ENCODE measurements around the gene SND1.

SND1 gene

GRCh38 chr7:127810113-127810512 lies 158.1 kb downstream of the SND1 start:
- no peak for TF ChIP-seq POLR2A (IDR thresholded peaks at IDR 0.05; ENCODE audit: low read length)
- TF ChIP-seq GATA1 (IDR thresholded peaks at IDR 0.05; ENCODE audit: low read depth, low read length): no peak
- DNase-seq: no peak

- TF ChIP-seq POLR2A (IDR thresholded peaks at IDR 0.05; ENCODE audit: low read length): no peak
- TF ChIP-seq GATA1 (IDR thresholded peaks at IDR 0.05; ENCODE audit: low read depth, low read length): no peak
- peak; percentile 27 to 29 for DNase-seq
Observed at GRCh38 chr7:127810696-127811660, 159.0 kb downstream of the SND1 start.

DNA sequence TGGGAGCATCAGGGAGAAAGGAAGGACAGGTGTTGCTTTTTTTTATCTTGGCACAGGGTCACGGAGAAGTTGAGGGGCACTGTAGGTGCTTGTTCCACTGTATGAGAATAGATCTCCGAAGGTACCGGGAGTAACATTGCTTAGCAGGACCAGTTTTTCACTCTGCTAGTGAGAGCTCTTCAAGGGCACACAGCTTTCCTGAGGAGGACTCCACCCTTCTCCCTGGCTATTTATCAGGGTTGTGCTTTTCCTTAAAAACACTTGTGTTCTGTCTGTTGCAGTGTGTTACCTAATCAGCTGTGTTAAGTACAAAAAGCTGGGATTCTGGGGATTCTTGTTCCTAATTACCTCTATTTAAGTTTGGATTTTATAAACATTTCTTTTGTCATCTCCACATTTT lies 160.5 kb downstream of the SND1 start:
- no peak for DNase-seq
- no peak for TF ChIP-seq POLR2A (IDR thresholded peaks at IDR 0.05; ENCODE audit: low read length)

GRCh38 chr7:127813991-127814541 lies 162.1 kb downstream of the SND1 start:
- DNase-seq: no peak
- TF ChIP-seq POLR2A (IDR thresholded peaks at IDR 0.05; ENCODE audit: low read length): no peak
- no peak for TF ChIP-seq GATA1 (IDR thresholded peaks at IDR 0.05; ENCODE audit: low read depth, low read length)

- TF ChIP-seq POLR2A (IDR thresholded peaks at IDR 0.05; ENCODE audit: low read length) (no peak), GATA1 (IDR thresholded peaks at IDR 0.05; ENCODE audit: low read depth, low read length) (no peak)
- DNase-seq: no peak
Observed at GRCh38 chr7:127815631-127816145, 163.7 kb downstream of the SND1 start.

- no peak for DNase-seq
- TF ChIP-seq GATA1 (IDR thresholded peaks at IDR 0.05; ENCODE audit: low read depth, low read length) (no peak), POLR2A (IDR thresholded peaks at IDR 0.05; ENCODE audit: low read length) (no peak)
Observed at GRCh38 chr7:127816354-127817190, 164.6 kb downstream of the SND1 start.

DNA sequence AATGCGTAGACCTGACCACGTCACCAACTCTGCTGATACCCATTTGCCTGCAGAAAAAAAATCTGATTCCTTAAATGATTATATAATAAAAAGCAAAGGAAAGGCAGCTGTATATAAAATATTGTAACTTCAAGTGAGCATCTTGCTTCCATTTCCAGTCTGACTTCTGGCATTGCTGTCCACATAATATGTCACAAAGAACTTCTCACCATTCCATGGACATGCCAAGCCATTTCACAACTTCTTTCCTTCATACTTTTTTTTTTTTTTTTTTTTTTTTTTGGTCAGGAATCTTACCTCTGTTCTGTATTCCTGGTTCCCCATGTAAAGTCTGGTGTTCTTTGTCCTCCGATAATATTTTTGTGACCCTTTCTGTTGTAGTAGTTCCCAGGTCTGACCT lies 165.5 kb downstream of the SND1 start:
- no peak for DNase-seq
- TF ChIP-seq GATA1 (IDR thresholded peaks at IDR 0.05; ENCODE audit: low read depth, low read length) (no peak), POLR2A (IDR thresholded peaks at IDR 0.05; ENCODE audit: low read length) (no peak)

DNA sequence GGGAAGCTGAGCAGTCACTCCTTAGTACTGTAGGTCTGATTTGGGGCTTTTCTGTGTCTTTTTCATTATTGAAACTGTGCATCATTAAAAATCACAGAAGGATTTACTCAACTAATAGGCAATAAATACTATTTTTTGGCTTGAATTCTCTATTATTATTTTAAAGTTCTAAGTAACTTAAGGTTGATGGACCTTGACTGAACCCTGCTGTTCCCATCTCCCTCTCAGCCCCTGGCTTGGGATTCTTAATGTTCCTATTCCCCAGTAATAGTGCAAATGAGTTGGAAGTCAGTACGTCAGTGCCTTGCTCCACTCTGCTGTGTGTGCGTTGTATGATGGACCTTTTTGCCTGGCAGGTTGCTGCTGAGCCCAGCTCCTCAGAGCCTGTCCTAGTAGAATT lies 166.3 kb downstream of the SND1 start:
- no peak for DNase-seq
- TF ChIP-seq POLR2A (IDR thresholded peaks at IDR 0.05; ENCODE audit: low read length) (no peak), GATA1 (IDR thresholded peaks at IDR 0.05; ENCODE audit: low read depth, low read length) (no peak)

- TF ChIP-seq POLR2A (IDR thresholded peaks at IDR 0.05; ENCODE audit: low read length): no peak
- TF ChIP-seq GATA1 (IDR thresholded peaks at IDR 0.05; ENCODE audit: low read depth, low read length): no peak
- DNase-seq: no peak
Observed at GRCh38 chr7:127819975-127820731, 168.2 kb downstream of the SND1 start.

- TF ChIP-seq POLR2A (IDR thresholded peaks at IDR 0.05; ENCODE audit: low read length): no peak
- TF ChIP-seq GATA1 (IDR thresholded peaks at IDR 0.05; ENCODE audit: low read depth, low read length): no peak
- no peak for DNase-seq
Observed at GRCh38 chr7:127820732-127821085, 168.7 kb downstream of the SND1 start.

DNA sequence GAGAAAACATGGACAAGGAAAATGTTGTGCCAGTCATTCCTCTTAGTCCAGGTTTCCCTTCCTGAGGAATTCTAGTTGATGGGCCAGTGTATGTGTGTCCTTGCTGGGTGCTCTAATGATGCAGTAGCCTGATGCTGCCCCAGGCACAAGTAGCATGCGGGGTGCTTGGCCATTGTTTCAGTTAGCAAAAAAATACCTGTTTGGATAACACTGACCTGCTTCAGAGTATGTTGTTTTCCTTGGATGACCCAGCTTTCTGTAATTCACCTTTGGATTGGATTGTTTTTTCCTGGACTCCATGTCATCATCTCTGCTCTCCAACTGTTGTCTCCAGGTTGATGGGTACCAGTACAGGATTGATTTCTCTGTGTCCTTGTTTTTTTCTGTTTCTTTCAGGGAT lies 169.2 kb downstream of the SND1 start:
- no peak for DNase-seq
- TF ChIP-seq GATA1 (IDR thresholded peaks at IDR 0.05; ENCODE audit: low read depth, low read length) (no peak), POLR2A (IDR thresholded peaks at IDR 0.05; ENCODE audit: low read length) (no peak)

- no peak for TF ChIP-seq POLR2A (IDR thresholded peaks at IDR 0.05; ENCODE audit: low read length)
- no peak for TF ChIP-seq GATA1 (IDR thresholded peaks at IDR 0.05; ENCODE audit: low read depth, low read length)
Observed at GRCh38 chr7:127822822-127823508, 171.0 kb downstream of the SND1 start.

GRCh38 chr7:127824682-127825081 lies 172.7 kb downstream of the SND1 start:
- no peak for DNase-seq

More at GRCh38 chr7:127822822-127823508, 171.0 kb downstream of the SND1 start:
- DNase-seq: peak; percentile 60 to 67

More at GRCh38 chr7:127824682-127825081, 172.7 kb downstream of the SND1 start:
- no peak for TF ChIP-seq POLR2A (IDR thresholded peaks at IDR 0.05; ENCODE audit: low read length)
- TF ChIP-seq GATA1 (IDR thresholded peaks at IDR 0.05; ENCODE audit: low read depth, low read length): no peak

Measured in erythroblast (primary cell).